H1 (cell line): ENCODE results near the gene DCXR. TPM values are rescaled to one million over a fixed set of nuclear protein-coding genes. Genes with fewer than 3 reads are reported as not detected.

Experiments
- BACH1 ChIP-seq: IDR thresholded peaks from 2 replicates; pipeline ENCODE4 v1.6.1; 2012; ENCODE audit warnings: low read length, improper control_type of control experiment
- EP300 ChIP-seq, 2 experiments: IDR thresholded peaks; 1 replicate in 1 of 2; 2 replicates in 1 of 2; pipeline ENCODE4 v1.6.1; 2011 to 2012; ENCODE audit warnings: low read depth in 2 of 2, low read length in 2 of 2, mild to moderate bottlenecking in 2 of 2, borderline replicate concordance in 1 of 2, inconsistent platforms in 1 of 2, moderate library complexity in 1 of 2
- KDM5A ChIP-seq: fragments of 200-600 bp; IDR thresholded peaks from 2 replicates; pipeline ENCODE4 v1.7.1; 2012; ENCODE audit warnings: mild to moderate bottlenecking, low read length, inconsistent platforms, mixed read lengths
- MAFK ChIP-seq: IDR thresholded peaks from 2 replicates; pipeline ENCODE4 v1.6.1; 2012; ENCODE audit warnings: low read depth, mild to moderate bottlenecking, improper control_type of control experiment, low read length
- RXRA ChIP-seq: IDR thresholded peaks from 2 replicates; pipeline ENCODE4 v1.6.1; 2011; ENCODE audit warnings: low read depth, mild to moderate bottlenecking, low read length, moderate library complexity; ENCODE audit not compliant: insufficient read depth
- SRF ChIP-seq: IDR thresholded peaks from 2 replicates; pipeline ENCODE4 v1.6.1; 2011; ENCODE audit warnings: mild to moderate bottlenecking, low read depth, low read length, moderate library complexity
- TBP ChIP-seq: IDR thresholded peaks from 2 replicates; pipeline ENCODE4 v1.6.1; 2011; ENCODE audit warnings: low read depth, low read length, improper control_type of control experiment
- polyA plus RNA-seq, 7 experiments: library from polyadenylated mRNA; depleted of rRNA in 3 of 7; stranded (reverse) in 5 of 7; unstranded in 2 of 7; fragments of >200 nt in 5 of 7; fragments of 200-250 nt in 2 of 7; gene quantifications; 1 replicate in 5 of 7; 2 replicates in 1 of 7; 4 replicates in 1 of 7; pipeline versions ENCODE4 v1.2.1 to v1.2.3, GENCODE V29; 2011 to 2013; ENCODE audit warnings: missing spikeins in 2 of 7, mixed read lengths in 2 of 7
- total RNA-seq: library from RNA; stranded (reverse); fragmentation: NEBNext Ultra II Directional; extraction: Animal tissue kit (Norgen Biotek cat#: 25700); gene quantifications from 2 replicates; pipeline ENCODE4 v1.2.1, GENCODE V29; 2021
- TF ChIP-seq, protein P1 (sequence below): IDR thresholded peaks from 2 replicates; pipeline ENCODE4 v1.6.1; 2012; ENCODE audit warnings: inconsistent platforms

DCXR gene
- total and polyA plus RNA-seq, 2 of the 8 experiments (the other 6 are each of a cell fraction or from before 2014, with no cell fraction given): 96.3 to 212 TPM

DNA sequence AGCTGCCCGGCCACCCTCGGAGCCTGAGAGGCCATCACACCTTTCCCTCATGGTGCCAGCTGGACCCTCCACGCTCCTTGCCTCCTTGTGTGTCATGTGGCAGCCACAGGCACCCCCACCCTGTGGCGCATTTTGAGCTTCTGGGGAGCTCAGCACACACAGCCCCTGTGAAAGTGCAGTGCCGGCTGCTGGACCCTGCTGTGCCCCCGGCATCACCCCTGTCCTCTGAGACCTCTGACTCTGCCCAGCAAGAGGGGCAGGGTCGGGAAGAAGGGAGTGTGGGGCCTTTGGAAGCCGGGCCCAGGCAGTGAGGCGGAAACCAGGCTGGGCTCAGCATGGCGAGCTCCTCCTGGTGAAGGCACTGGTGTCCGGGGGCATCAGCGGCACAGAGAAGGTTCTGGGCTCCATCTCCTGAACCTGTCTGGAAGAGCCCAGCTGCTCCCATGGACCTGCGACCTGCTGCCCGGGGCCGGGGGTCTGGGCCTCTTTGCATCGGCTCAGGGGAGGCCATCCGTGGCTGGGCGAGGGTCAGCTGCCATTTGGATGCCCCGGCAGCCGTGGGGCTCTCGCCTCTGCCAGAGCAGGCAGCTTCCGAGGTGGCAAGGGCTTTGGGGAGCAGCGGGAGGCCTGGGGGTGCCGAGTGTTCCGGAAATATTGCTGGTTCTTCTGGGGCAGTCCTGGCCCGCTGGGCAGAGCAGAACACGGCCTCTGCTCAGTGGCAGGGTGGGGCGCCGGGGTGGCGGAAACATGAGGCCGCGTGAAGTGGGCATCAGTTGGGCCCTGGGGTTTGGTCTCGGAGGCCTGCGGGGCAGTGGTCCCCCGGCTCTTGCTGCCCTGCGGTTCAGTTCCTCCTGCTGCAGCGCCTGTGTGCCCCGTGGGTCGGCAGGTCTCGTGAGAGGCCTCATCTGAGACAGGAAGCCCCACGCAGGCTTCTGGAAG is 32.7 kb downstream of the DCXR start (continued):
- TF ChIP-seq, protein P1, sequence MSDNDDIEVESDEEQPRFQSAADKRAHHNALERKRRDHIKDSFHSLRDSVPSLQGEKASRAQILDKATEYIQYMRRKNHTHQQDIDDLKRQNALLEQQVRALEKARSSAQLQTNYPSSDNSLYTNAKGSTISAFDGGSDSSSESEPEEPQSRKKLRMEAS: no peak
- TF ChIP-seq MAFK (no peak), SRF (no peak), BACH1 (no peak), RXRA (no peak), KDM5A (no peak), EP300 (IDR thresholded peaks at IDR 0.05; ENCODE audit: borderline replicate concordance in 1 of 2, low read depth in 2 of 2, low read length in 2 of 2) (no peak), TBP (no peak)
- TF ChIP-seq, all 59 proteins: peak for 0
